HFF-Myc (cell line): ENCODE data around the gene DDX43.

ENCODE experiments used
- DNase-seq: peaks from one replicate; pipeline ENCODE4 v3.0.0-alpha.2; 2011; ENCODE audit warnings: low read depth; ENCODE audit errors: extremely low read depth
- H3K4me3 ChIP-seq: replicated peaks from 2 replicates; pipeline ENCODE4 v1.5.1; 2011; ENCODE audit warnings: low read depth, mild to moderate bottlenecking, control low read depth, low read length
- CTCF ChIP-seq: IDR thresholded peaks from 2 replicates; pipeline ENCODE4 v1.5.1; 2012; ENCODE audit warnings: mild to moderate bottlenecking, low read depth, low read length, control low read depth; ENCODE audit errors: missing control alignments

Gene DDX43

DNA sequence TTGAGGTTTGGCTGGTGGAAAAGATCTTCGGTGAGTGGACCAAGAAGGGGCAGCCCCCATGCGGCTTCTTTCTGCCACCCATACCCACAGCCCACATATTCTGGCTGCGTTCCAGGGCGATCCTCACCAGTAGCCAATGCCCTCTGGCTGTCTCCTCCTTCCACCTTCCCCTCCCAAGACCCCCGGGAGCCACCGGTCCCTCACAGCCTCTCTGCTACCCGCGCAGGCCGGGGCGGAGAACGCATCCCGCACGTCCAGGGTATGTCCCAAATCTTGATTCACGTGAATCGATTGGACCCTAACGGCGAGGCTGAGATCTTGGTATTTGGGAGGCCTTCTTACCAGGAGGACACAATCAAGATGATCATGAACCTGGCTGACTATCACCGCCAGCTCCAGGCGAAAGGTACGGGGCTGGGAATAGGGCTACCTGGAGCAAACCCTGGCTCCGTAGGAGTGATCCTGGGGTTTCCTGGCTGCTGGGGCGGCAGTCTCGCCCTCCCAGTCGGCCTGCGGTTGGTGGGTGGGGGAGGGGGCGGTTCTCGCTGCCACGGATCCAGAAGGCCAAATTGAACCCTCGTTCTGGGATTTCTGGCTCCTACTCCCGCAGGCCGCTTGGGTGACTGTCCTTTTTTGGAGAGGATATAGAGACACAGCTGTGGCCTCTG lies 31.6 kb upstream of the DDX43 start:
- H3K4me3 ChIP-seq, result no peak overlapping the region
- TF ChIP-seq CTCF, result no peak
- no peak for DNase-seq

GRCh38 chr6:73363537-73363875 lies 31.1 kb upstream of the DDX43 start:
- no peak overlapping the region for H3K4me3 ChIP-seq
- no peak for DNase-seq
- TF ChIP-seq CTCF, result no peak

DNA sequence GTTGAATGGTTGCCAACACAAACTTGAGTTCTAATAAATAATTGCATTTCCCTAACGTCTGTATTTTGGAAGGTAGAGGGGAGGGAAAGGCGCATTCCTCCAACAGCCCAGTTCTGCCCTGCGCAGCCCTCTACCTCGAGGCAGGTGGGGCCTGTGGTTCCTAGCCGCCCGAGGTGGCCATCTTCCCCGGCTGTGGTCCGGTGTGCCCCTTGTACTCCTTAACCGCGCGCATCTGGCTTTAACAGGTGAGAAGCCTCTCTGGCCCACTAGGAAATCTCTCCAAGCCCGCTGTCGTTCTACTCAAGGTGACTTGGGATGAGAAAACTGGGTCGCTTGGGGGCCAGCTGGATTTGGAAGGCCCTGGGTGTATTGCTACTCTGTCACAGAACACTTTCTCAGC lies 30.5 kb upstream of the DDX43 start:
- no peak for TF ChIP-seq CTCF
- no peak for DNase-seq
- no peak overlapping the region for H3K4me3 ChIP-seq

GRCh38 chr6:73364549-73364948 lies 30.1 kb upstream of the DDX43 start:
- no peak overlapping the region for H3K4me3 ChIP-seq
- DNase-seq, result no peak
- no peak for TF ChIP-seq CTCF

DNA sequence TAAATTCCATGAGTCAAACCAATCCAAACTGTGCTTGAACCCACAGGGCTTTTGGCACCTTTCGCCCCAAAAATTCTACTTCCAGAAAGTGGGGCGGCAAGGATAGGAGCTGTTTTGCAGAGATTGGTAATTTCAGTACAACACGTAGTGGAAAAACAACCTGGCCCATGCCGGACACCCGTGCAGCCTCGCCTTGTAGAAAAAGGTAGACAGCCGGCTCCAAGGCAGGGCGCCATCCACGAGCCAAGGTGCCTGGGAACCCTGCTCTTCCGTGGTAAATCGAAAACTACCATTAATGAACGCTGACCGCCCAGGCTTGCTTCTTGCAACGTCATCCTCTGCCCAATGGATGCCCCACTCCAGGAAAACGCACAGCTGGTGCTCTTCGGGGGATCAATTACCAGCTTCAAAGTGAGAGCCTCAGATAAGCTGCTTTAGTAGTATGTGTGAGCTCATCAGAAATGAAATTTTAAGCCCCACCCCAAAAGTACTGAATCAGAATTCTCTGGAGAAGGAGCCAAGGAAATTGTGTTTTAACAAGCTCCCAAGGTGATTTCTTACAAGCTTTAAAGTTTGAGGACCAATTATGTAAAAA lies 26.8 kb upstream of the DDX43 start:
- TF ChIP-seq CTCF, result no peak
- H3K4me3 ChIP-seq, result no peak overlapping the region

GRCh38 chr6:73368675-73369074 lies 26.0 kb upstream of the DDX43 start:
- no peak for DNase-seq
- no peak overlapping the region for H3K4me3 ChIP-seq
- TF ChIP-seq CTCF, result no peak

More for the DNA sequence above, 26.8 kb upstream of the DDX43 start:
- DNase-seq, result no peak

- DNase-seq, result no peak
- TF ChIP-seq CTCF, result no peak
Observed at GRCh38 chr6:73369157-73369556, 25.5 kb upstream of the DDX43 start.

More at GRCh38 chr6:73369157-73369556, 25.5 kb upstream of the DDX43 start:
- no peak overlapping the region for H3K4me3 ChIP-seq
